Activated naive CD4-positive, alpha-beta T cell treated with anti-CD3 and anti-CD28 coated beads, Interleukin-2, amount 10 ng/mL, durations not matched to agents 7 days and 5 days (primary cell): ENCODE results near the gene COPZ2.
"Not testable (repeated sequence)": the region's sequence is repeated elsewhere in the genome, so short reads cannot be mapped to it uniquely, and the experiment has no call there.

ENCODE experiments used
- CTCF ChIA-PET: fragments of 350-600 bp; sonication (Branson Sonifier 250); formaldehyde crosslinking; loops from one replicate; lab custom pipeline; 2021; ENCODE audit warnings: antibody characterized with exemption; lab: Charles Lee
- DNase-seq: peaks from one replicate; pipeline ENCODE4 v3.0.0-alpha.2; 2020
- H3K27ac Mint-ChIP-seq: one replicate; pipeline ENCODE4 v1.8.0; 2021; ENCODE audit warnings: mild to moderate bottlenecking, moderate library complexity, mixed read lengths
- H3K27me3 Mint-ChIP-seq: one replicate; pipeline ENCODE4 v1.8.0; 2021; ENCODE audit warnings: mild to moderate bottlenecking, mixed read lengths
- H3K36me3 Mint-ChIP-seq: one replicate; pipeline ENCODE4 v1.8.0; 2021; ENCODE audit warnings: mixed read lengths
- H3K4me1 Mint-ChIP-seq: one replicate; pipeline ENCODE4 v1.8.0; 2021; ENCODE audit warnings: mixed read lengths
- H3K4me3 Mint-ChIP-seq: one replicate; pipeline ENCODE4 v1.8.0; 2021; ENCODE audit warnings: mild to moderate bottlenecking, moderate library complexity, mixed read lengths
- H3K9me3 Mint-ChIP-seq: one replicate; pipeline ENCODE4 v1.8.0; 2021; ENCODE audit warnings: mixed read lengths

Gene COPZ2

GRCh38 chr17:48002916-48003416 lies 34.6 kb downstream of the COPZ2 start:
- Mint-ChIP-seq H3K27me3 (peaks cover 68% of the 10 kb centered on the region), H3K27ac (no peak overlapping the region), H3K9me3 (no peaks in the 10 kb centered on the region), H3K4me1 (peaks cover 11% of the 10 kb centered on the region), H3K4me3 (no peak overlapping the region), H3K36me3 (no peaks in the 10 kb centered on the region)
- no peak for DNase-seq
- CTCF ChIA-PET = interaction anchor here (0.7 to 1.4 kb wide), 4 partner anchors 9 to 78 kb away, joined by 3 to 7 read pairs (median 4); no protein-coding TSS in a partner anchor

GRCh38 chr17:48002266-48002915 lies 35.2 kb downstream of the COPZ2 start:
- DNase-seq = no peak
- no peaks in the 10 kb centered on the region for H3K9me3 Mint-ChIP-seq

GRCh38 chr17:48001657-48002056 lies 35.9 kb downstream of the COPZ2 start:
- not testable (repeated sequence) for H3K36me3 Mint-ChIP-seq, H3K4me3 Mint-ChIP-seq, H3K9me3 Mint-ChIP-seq, DNase-seq, H3K27ac Mint-ChIP-seq
- Mint-ChIP-seq H3K4me1 (peaks cover 11% of the 10 kb centered on the region), H3K27me3 (peaks cover 67% of the 10 kb centered on the region)
- CTCF ChIA-PET = interaction anchor here (1.7 kb wide), 1 partner anchor 23 kb away, joined by 9 read pairs; no protein-coding TSS in a partner anchor

More at GRCh38 chr17:48002266-48002915, 35.2 kb downstream of the COPZ2 start:
- H3K4me1 Mint-ChIP-seq = peaks cover 11% of the 10 kb centered on the region
- no peak overlapping the region for H3K27ac Mint-ChIP-seq
- H3K4me3 Mint-ChIP-seq = no peak overlapping the region
- H3K27me3 Mint-ChIP-seq = peaks cover 70% of the 10 kb centered on the region
- CTCF ChIA-PET = interaction anchor here (0.7 to 1.7 kb wide), 5 partner anchors 9 to 79 kb away, joined by 3 to 9 read pairs (median 5); no protein-coding TSS in a partner anchor
- H3K36me3 Mint-ChIP-seq = no peaks in the 10 kb centered on the region

DNA sequence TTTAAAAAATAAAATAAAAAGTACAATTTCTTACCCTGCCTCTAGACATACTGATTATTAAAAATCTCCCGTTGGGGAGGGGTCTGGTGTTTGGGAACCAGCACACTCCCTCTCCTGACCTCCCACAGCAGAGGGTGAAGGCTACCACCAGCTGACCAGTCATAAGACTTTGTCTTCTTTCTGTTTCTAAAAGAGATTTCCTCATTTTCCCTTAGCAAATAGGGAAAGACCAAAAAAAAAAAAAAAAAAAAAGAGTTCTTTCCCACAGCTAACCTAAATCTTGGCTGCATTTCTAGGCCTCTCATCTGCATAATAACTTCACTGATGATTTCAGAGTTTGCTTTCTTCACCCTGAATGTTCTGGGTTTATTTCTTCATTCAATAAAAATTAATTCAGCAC lies 36.4 kb downstream of the COPZ2 start:
- H3K4me3 Mint-ChIP-seq = no peak overlapping the region
- peaks cover 67% of the 10 kb centered on the region for H3K27me3 Mint-ChIP-seq
- CTCF ChIA-PET = interaction anchor here (1.7 kb wide), 1 partner anchor 23 kb away, joined by 9 read pairs; no protein-coding TSS in a partner anchor
- H3K27ac Mint-ChIP-seq = no peak overlapping the region
- peaks cover 11% of the 10 kb centered on the region for H3K4me1 Mint-ChIP-seq
- H3K9me3 Mint-ChIP-seq = no peaks in the 10 kb centered on the region
- no peaks in the 10 kb centered on the region for H3K36me3 Mint-ChIP-seq
- DNase-seq = no peak

- Mint-ChIP-seq H3K27me3 (peaks cover 65% of the 10 kb centered on the region), H3K4me3 (no peak overlapping the region), H3K27ac (no peak overlapping the region), H3K36me3 (no peaks in the 10 kb centered on the region), H3K4me1 (peaks cover 11% of the 10 kb centered on the region), H3K9me3 (no peaks in the 10 kb centered on the region)
- peak; percentile 36 for DNase-seq
- CTCF ChIA-PET = interaction anchor here (0.6 to 1.8 kb wide), 8 partner anchors 11 to 53 kb away, joined by 3 to 9 read pairs (median 4); no protein-coding TSS in a partner anchor
Measured at GRCh38 chr17:47999582-47999981, 38.0 kb downstream of the COPZ2 start.

- no peak overlapping the region for H3K4me3 Mint-ChIP-seq
- no peak for DNase-seq
- H3K27me3 Mint-ChIP-seq = peaks cover 62% of the 10 kb centered on the region
- no peak overlapping the region for H3K27ac Mint-ChIP-seq
- H3K36me3 Mint-ChIP-seq = no peaks in the 10 kb centered on the region
- peaks cover 10% of the 10 kb centered on the region for H3K4me1 Mint-ChIP-seq
- H3K9me3 Mint-ChIP-seq = no peaks in the 10 kb centered on the region
- CTCF ChIA-PET = no interaction called here
Measured at GRCh38 chr17:47998044-47998443, 39.6 kb downstream of the COPZ2 start.

DNA sequence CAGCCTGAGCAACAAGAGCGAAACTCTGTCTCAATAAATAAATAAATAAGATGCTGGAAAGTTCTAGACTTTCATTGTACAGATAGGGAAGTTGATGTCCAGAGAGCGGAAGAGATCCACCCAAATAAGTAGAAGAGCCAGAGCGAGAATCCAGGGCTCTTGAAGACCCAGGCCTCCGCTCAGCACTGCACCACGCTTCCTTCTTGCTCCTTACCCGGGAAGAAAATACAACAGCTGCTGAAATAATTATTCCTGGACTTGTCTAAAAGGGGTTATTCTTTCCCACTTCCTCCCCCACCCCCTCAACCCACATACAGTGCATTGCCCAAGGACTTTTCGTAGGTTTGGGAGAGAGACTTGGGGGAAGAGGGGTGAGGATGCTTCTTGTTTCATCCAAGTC lies 40.0 kb downstream of the COPZ2 start:
- DNase-seq = no peak
- Mint-ChIP-seq H3K4me1 (peaks cover 6% of the 10 kb centered on the region), H3K27me3 (peaks cover 60% of the 10 kb centered on the region), H3K27ac (no peak overlapping the region), H3K4me3 (no peak overlapping the region), H3K9me3 (no peaks in the 10 kb centered on the region), H3K36me3 (no peaks in the 10 kb centered on the region)
- CTCF ChIA-PET = no interaction called here

- Mint-ChIP-seq H3K4me3 (no peak overlapping the region), H3K27me3 (peaks cover 51% of the 10 kb centered on the region), H3K27ac (no peak overlapping the region), H3K9me3 (no peaks in the 10 kb centered on the region), H3K4me1 (peaks cover 4% of the 10 kb centered on the region), H3K36me3 (no peaks in the 10 kb centered on the region)
- DNase-seq = no peak
- CTCF ChIA-PET = interaction anchor here (1.5 kb wide), 1 partner anchor 22 kb away, joined by 3 read pairs; no protein-coding TSS in a partner anchor
Measured at GRCh38 chr17:47996201-47996600, 41.4 kb downstream of the COPZ2 start.

- H3K27ac Mint-ChIP-seq = no peak overlapping the region
- H3K4me1 Mint-ChIP-seq = peaks cover 4% of the 10 kb centered on the region
- CTCF ChIA-PET = interaction anchor here (1.4 to 2.1 kb wide), 4 partner anchors 17 to 25 kb away, joined by 3 to 6 read pairs (median 3); partner anchors contain the start of gene CDK5RAP3
- H3K36me3 Mint-ChIP-seq = no peaks in the 10 kb centered on the region
- no peaks in the 10 kb centered on the region for H3K9me3 Mint-ChIP-seq
- peaks cover 53% of the 10 kb centered on the region for H3K27me3 Mint-ChIP-seq
- no peak overlapping the region for H3K4me3 Mint-ChIP-seq
- DNase-seq = no peak
Measured at GRCh38 chr17:47995241-47995935, 42.2 kb downstream of the COPZ2 start.

DNA sequence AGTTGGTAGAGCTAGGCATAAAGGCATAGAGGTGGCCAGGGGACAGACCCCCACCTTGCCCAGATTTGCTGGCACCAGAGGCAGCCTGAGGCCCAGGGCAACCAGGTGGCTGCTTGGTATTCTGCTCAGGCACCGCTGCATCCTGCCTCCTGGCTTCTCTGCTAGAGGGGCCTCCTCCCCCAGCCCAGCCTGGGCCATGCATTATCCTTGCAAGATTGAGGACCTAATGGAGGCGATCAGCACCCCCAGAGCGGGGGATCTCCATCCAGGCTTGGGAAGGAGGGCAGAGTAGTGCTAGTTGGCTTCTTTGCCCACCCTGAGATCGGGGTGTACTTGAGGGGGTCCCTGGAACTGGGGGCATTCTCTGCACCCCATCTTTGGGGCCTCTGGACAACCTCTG lies 42.9 kb downstream of the COPZ2 start:
- Mint-ChIP-seq H3K27me3 (peaks cover 48% of the 10 kb centered on the region), H3K27ac (no peak overlapping the region), H3K36me3 (no peaks in the 10 kb centered on the region), H3K4me3 (no peak overlapping the region), H3K4me1 (peaks cover 6% of the 10 kb centered on the region), H3K9me3 (no peaks in the 10 kb centered on the region)
- no peak for DNase-seq
- CTCF ChIA-PET = interaction anchor here (1.4 to 2.1 kb wide), 3 partner anchors 16 to 24 kb away, joined by 3 to 6 read pairs (median 3); partner anchors contain the start of gene CDK5RAP3

DNA sequence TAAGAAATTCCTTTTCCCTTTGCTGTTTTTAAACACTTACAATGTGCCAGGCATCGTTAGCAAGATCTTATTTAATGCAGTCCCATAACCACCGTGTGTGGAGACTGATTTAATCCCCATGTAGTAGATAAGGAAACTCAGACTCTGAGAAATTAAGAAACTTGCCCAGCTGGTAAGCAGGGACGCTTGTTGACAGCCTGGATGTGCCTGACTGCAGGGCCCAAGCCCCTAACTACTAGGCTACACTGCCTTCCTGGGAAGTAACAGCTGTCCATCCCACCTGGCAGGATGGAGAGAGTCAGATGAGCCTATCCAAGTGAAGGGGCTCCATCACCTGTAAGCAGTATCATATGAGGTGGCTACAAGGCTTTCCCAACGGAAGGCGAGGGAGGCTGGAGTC lies 43.6 kb downstream of the COPZ2 start:
- Mint-ChIP-seq H3K36me3 (no peaks in the 10 kb centered on the region), H3K4me1 (peaks cover 9% of the 10 kb centered on the region), H3K27ac (no peak overlapping the region), H3K4me3 (no peak overlapping the region), H3K9me3 (no peaks in the 10 kb centered on the region), H3K27me3 (peaks cover 43% of the 10 kb centered on the region)
- no peak for DNase-seq
- CTCF ChIA-PET = interaction anchor here (1.0 to 2.1 kb wide), 3 partner anchors 23 to 53 kb away, joined by 3 to 6 read pairs (median 3); partner anchors contain the start of gene CDK5RAP3

DNA sequence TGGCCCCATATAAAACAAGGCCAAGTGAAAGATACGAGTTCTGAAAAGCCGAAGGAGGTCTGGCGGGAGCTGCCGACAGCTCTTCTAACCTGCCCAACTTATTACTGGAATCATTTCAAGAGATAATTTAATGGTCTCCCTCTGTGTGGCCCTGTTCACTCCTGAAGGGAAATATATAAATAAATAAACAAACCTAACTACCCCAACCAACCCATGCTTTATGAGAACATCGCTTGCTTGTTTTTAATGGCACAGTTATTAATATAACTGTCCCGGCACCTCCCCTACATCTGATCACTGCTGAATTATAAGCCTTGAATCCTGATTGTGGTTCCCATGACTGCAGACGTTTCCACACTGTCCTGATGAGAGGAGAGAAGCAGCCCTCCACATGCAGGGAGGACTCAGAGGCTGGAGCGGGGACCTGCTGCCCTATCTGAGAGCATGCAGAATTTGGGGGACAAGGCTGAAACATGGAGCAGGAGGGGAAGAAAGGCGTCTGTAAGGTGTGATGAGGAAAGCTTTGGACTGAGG lies 44.5 kb downstream of the COPZ2 start:
- Mint-ChIP-seq H3K36me3 (no peaks in the 10 kb centered on the region), H3K4me3 (no peak overlapping the region), H3K27me3 (peaks cover 43% of the 10 kb centered on the region), H3K4me1 (peaks cover 15% of the 10 kb centered on the region), H3K27ac (no peak overlapping the region), H3K9me3 (no peaks in the 10 kb centered on the region)
- CTCF ChIA-PET = interaction anchor here (1.0 to 2.1 kb wide), 2 partner anchors 22 to 54 kb away, joined by 3 to 6 read pairs; partner anchors contain the start of gene CDK5RAP3
- no peak for DNase-seq

DNA sequence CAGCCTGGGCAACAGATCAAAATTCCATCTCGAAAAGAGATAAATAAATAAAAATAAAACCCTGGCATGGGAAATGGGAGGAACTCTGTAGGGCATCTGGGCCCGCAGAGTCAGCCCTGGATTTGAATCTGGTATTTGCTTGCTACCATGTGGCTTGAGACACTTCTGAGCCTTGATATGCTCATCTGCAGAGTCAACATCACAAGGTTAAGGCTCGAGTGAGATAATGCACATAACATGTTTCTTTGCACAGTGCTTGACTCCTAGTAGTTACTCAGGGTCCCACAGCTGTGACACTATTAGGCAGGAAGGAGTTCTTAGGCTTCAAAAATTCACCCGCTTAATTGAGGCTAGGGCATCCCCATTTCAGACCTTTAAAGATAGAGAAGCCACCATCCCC lies 45.4 kb downstream of the COPZ2 start:
- no peaks in the 10 kb centered on the region for H3K36me3 Mint-ChIP-seq
- no peak for DNase-seq
- no peaks in the 10 kb centered on the region for H3K9me3 Mint-ChIP-seq
- CTCF ChIA-PET = no interaction called here
- H3K27me3 Mint-ChIP-seq = peaks cover 37% of the 10 kb centered on the region
- peaks cover 15% of the 10 kb centered on the region for H3K4me1 Mint-ChIP-seq
- no peak overlapping the region for H3K27ac Mint-ChIP-seq
- no peak overlapping the region for H3K4me3 Mint-ChIP-seq
